Fibroblast of pulmonary artery (primary cell): ENCODE results near the gene FSCB.

Experiments
- DNase-seq: peaks from one replicate; pipeline ENCODE4 v3.0.0-alpha.2; 2010; ENCODE audit warnings: low read depth
- H3K4me3 ChIP-seq: replicated peaks from 2 replicates; pipeline ENCODE4 v1.5.1; 2011; ENCODE audit warnings: low read depth, mild to moderate bottlenecking, control low read depth, low read length, moderate library complexity
- CTCF ChIP-seq: IDR thresholded peaks from 2 replicates; pipeline ENCODE4 v1.5.1; 2011; ENCODE audit warnings: mild to moderate bottlenecking, control low read depth, low read length, inconsistent platforms; ENCODE audit errors: missing control alignments

FSCB gene

GRCh38 chr14:44462381-44462780 is 44.7 kb downstream of the FSCB start:
- no peak for DNase-seq
- no peak for TF ChIP-seq CTCF
- no peak overlapping the region for H3K4me3 ChIP-seq

- H3K4me3 ChIP-seq: no peak overlapping the region
- no peak for DNase-seq
- no peak for TF ChIP-seq CTCF
Measured at GRCh38 chr14:44461811-44462210, 45.3 kb downstream of the FSCB start.
